AG04449 (cell line): Measurements from ENCODE around the gene NAALADL1.

ENCODE experiments used
- CTCF ChIA-PET: fragments of 350-600 bp; formaldehyde crosslinking; extraction: SDS; loops from one replicate; lab custom pipeline; 2021; ENCODE audit warnings: antibody characterized with exemption; lab: Yijun Ruan, JAX
- POLR2A ChIA-PET: fragments of 400-600, 350-600 bp; formaldehyde crosslinking; extraction: SDS; loops from one replicate; lab custom pipeline; 2020; ENCODE audit warnings: antibody characterized with exemption, inconsistent platforms; lab: Yijun Ruan, JAX
- DNase-seq: peaks from one replicate; pipeline ENCODE4 v3.0.0-alpha.2; 2010; ENCODE audit warnings: low read depth, low spot score
- H3K4me3 ChIP-seq: 2 replicates; pipeline ENCODE4 v1.5.1; 2011; ENCODE audit warnings: low read depth, mild to moderate bottlenecking, control low read depth, low read length
- TF ChIP-seq, protein P1 (sequence below): IDR thresholded peaks from one replicate; pipeline ENCODE4 v1.5.1; 2011; ENCODE audit warnings: mild to moderate bottlenecking, moderate library complexity, low read length, control low read depth, inconsistent platforms; ENCODE audit not compliant: insufficient read depth; ENCODE audit errors: missing control alignments

Gene NAALADL1

DNA sequence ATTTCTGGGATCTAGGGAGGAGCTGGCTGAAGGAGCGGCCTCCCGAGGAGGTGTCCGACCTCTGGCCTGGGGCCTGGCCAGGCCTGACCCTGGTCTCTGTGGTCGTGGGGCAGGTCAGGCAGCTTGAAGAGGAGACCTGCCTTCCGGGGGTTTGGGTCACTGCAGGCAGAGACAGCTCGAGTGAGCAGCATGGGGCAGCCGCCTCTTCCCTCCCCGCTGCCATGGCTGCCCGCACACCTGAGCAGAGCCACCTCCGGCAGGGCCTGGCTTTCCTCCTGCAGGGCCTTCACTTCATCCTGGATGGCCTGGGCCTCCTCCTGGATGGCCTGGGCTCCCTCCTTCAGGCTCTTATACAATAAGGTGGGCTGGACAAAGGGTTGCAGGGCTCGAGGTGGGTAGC lies 8.0 kb upstream of the NAALADL1 start:
- DNase-seq, result no peak
- ChIA-PET POLR2A (no interaction called here), CTCF (interaction anchor here (0.8 to 1.3 kb wide), 2 partner anchors 10 to 52 kb away, joined by 3 read pairs; no protein-coding TSS in a partner anchor)
- TF ChIP-seq, protein P1, sequence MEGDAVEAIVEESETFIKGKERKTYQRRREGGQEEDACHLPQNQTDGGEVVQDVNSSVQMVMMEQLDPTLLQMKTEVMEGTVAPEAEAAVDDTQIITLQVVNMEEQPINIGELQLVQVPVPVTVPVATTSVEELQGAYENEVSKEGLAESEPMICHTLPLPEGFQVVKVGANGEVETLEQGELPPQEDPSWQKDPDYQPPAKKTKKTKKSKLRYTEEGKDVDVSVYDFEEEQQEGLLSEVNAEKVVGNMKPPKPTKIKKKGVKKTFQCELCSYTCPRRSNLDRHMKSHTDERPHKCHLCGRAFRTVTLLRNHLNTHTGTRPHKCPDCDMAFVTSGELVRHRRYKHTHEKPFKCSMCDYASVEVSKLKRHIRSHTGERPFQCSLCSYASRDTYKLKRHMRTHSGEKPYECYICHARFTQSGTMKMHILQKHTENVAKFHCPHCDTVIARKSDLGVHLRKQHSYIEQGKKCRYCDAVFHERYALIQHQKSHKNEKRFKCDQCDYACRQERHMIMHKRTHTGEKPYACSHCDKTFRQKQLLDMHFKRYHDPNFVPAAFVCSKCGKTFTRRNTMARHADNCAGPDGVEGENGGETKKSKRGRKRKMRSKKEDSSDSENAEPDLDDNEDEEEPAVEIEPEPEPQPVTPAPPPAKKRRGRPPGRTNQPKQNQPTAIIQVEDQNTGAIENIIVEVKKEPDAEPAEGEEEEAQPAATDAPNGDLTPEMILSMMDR, result no peak
- no peak overlapping the region for H3K4me3 ChIP-seq

DNA sequence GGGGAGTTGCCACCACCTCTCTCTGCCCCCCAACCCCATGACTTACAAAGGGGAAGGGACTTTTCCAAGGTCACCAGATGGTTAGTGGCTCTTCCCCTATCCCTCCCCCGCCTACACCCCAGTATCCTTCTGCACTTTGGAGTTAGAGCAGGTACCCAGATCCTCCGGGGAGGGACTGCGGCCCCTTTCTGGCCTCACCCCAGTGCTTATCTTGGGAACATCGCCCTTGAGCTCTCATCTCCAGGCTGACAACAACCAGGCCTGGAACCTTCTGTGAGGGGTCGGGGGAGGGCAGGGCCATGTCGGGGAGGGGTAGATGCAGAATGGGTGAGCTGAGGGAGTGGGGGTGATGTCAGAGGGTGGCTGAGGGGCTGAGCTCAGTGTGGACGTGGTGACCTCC lies 7.5 kb upstream of the NAALADL1 start:
- no peak for DNase-seq
- no peak overlapping the region for H3K4me3 ChIP-seq
- POLR2A ChIA-PET, result no interaction called here
- TF ChIP-seq, protein P1, result no peak
- CTCF ChIA-PET, result interaction anchor here (0.8 to 1.3 kb wide), 2 partner anchors 10 to 51 kb away, joined by 3 read pairs; no protein-coding TSS in a partner anchor

DNA sequence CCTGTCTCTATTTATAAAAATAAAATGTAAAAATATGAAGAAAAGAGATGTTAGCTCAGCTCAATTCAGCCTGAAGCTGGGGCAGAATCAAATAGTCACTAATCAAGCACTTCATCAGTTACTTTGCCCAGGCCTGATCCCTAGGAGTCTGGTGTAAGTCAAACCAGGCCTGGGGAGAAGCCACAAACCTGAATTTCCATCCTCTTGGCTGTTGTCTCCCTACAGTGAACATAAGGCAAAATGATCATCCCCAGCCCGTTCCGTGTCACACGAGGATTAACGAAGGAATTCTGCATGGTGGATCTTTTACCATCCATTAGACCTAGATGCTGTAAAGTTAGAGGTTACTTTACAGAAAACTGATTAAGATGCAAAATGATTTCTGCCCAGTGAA lies 6.5 kb upstream of the NAALADL1 start:
- TF ChIP-seq, protein P1, result no peak
- ChIA-PET POLR2A (interaction anchor here (1.0 kb wide), 1 partner anchor 22 kb away, joined by 3 read pairs; no protein-coding TSS in a partner anchor), CTCF (no interaction called here)
- no peak overlapping the region for H3K4me3 ChIP-seq
- no peak for DNase-seq

DNA sequence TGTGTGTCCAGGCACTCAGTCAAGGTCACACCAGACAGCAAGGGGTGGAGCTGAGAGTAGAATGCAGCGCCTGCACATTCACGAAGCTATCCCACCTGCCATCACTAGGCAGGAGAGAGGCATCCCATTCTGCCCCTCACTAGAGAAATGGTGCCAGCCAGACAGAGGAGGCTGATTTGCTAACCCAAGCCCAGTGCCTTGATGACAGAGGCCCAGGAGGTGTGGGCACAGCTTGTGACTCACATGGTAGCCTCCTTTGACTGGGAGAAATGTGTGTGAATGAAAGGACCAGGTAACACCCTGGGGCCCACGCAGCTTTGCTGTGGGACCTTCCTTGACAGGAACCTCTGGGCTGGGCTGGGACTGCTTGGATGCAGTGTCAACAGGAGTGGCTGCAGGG lies 5.2 kb upstream of the NAALADL1 start:
- ChIA-PET CTCF (interaction anchor here (1.2 kb wide), 1 partner anchor 12 kb away, joined by 3 read pairs; no protein-coding TSS in a partner anchor), POLR2A (no interaction called here)
- no peak for DNase-seq
- H3K4me3 ChIP-seq, result no peak overlapping the region
- TF ChIP-seq, protein P1, result no peak

DNA sequence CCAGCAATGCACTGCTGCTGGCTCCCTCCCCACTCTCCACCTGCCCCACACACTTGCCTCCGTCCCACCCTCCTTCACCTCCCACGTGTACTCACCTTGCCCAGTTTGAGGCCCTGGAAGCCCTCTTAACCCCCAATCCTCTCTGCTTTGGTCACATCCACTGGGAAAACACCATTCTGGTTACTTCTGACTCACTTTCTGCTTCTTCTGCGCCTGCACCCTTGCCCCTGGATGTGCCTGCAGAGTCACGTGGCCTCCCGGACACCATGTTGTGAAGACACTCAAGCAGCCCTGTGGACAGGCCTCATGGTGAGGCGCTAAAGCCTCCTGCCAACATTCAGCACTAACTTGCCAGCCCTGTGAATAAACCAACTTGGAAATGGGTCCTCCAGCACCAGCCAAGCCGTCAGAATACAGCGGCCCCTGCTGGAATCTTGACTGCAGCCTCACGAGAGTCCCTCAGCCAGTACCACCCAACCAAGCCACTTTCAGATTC lies 2.6 kb upstream of the NAALADL1 start:
- ChIA-PET CTCF (no interaction called here), POLR2A (no interaction called here)
- H3K4me3 ChIP-seq, result no peak overlapping the region
- TF ChIP-seq, protein P1, result no peak
- no peak for DNase-seq

DNA sequence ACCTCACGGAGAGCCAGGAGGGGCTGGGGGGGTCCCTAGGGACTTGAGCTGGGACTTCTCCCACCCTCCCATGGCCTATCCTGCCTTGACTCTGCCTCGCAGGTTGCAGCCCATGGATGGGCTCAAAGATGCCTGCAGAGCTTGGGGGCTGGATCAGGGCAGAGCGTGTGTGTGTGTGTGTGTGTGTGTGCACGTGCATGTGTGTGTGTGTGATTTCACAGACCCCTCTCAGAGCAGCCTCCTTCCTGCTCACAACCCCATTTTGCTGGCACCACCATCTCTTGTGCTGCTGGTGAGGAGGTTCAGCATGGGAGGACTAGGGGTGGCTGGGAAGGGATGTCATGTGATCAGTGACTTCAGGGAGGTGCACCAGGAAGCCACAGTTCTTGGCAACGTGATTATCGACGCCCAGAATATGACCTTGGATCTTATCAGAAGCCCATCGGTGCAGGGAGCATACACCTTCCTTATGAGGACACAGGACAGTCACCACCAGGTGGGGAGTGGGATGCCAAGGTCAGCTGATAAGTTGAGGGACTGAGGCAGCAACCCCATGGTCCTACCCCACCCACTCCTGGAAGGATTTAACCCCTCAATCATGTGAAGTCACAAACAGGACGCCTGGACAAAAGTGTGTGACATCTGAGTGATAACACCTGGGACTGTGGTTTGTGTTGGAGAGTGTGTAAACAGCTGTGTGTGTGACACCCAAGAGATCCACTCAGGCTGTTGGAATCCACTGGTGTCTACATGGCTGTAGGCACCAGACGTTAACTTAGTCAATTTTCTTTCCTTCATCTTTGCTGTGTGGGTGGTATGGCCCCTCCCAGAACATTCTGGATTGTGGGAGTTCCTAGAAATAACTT lies 1.8 kb upstream of the NAALADL1 start:
- POLR2A ChIA-PET, result no interaction called here
- TF ChIP-seq, protein P1, result no peak
- no peak for DNase-seq
- CTCF ChIA-PET, result no interaction called here
- no peak overlapping the region for H3K4me3 ChIP-seq
